HT1080 (cell line): ENCODE measurements around the gene PITPNM3. TPM values are rescaled to one million over a fixed set of nuclear protein-coding genes. Genes with fewer than 3 reads are reported as not detected.

Source experiments
- DNase-seq: peaks from one replicate; pipeline ENCODE4 v3.0.0-alpha.2; 2015; ENCODE audit warnings: low read depth
- total RNA-seq: library from RNA; depleted of rRNA; stranded (reverse); fragments of >200 nt; shearing (Covaris generic); gene quantifications from 2 replicates; pipeline ENCODE4 v1.2.3, GENCODE V29; 2014

The PITPNM3 gene
- total RNA-seq, 1 experiment from 2014 or later, result 0.32 TPM

GRCh38 chr17:6551869-6552531 is 4.4 kb downstream of the PITPNM3 start:
- no peak for DNase-seq

GRCh38 chr17:6551356-6551755 is 5.0 kb downstream of the PITPNM3 start:
- DNase-seq, result no peak

GRCh38 chr17:6549384-6550036 is 6.8 kb downstream of the PITPNM3 start:
- DNase-seq, result no peak

- DNase-seq, result peak; percentile 32
These were observed 7.6 kb downstream of the PITPNM3 start for GRCh38 chr17:6548578-6549330.

GRCh38 chr17:6548034-6548433 is 8.3 kb downstream of the PITPNM3 start:
- DNase-seq, result no peak

- no peak for DNase-seq
These were observed 9.0 kb downstream of the PITPNM3 start for GRCh38 chr17:6547336-6547735.

GRCh38 chr17:6546069-6546718 is 10.2 kb downstream of the PITPNM3 start:
- DNase-seq, result peak; percentile 55

GRCh38 chr17:6545291-6545690 is 11.1 kb downstream of the PITPNM3 start:
- no peak for DNase-seq

GRCh38 chr17:6544011-6544370 is 12.4 kb downstream of the PITPNM3 start:
- no peak for DNase-seq

GRCh38 chr17:6543079-6544010 is 13.0 kb downstream of the PITPNM3 start:
- no peak for DNase-seq

GRCh38 chr17:6542577-6542976 is 13.8 kb downstream of the PITPNM3 start:
- no peak for DNase-seq

- DNase-seq, result no peak
These were observed 14.5 kb downstream of the PITPNM3 start for GRCh38 chr17:6541886-6542285.

- no peak for DNase-seq
These were observed 16.5 kb downstream of the PITPNM3 start for GRCh38 chr17:6539871-6540270.

- no peak for DNase-seq
These were observed 19.7 kb downstream of the PITPNM3 start for GRCh38 chr17:6536566-6537065.

- no peak for DNase-seq
These were observed 20.3 kb downstream of the PITPNM3 start for GRCh38 chr17:6536053-6536452.

- no peak for DNase-seq
These were observed 21.4 kb downstream of the PITPNM3 start for GRCh38 chr17:6534846-6535514.

- DNase-seq, result no peak
These were observed 23.9 kb downstream of the PITPNM3 start for GRCh38 chr17:6532441-6532885.

- no peak for DNase-seq
These were observed 24.8 kb downstream of the PITPNM3 start for GRCh38 chr17:6531575-6531974.

- DNase-seq, result no peak
These were observed 25.9 kb downstream of the PITPNM3 start for GRCh38 chr17:6530324-6530920.

GRCh38 chr17:6528557-6528956 is 27.8 kb downstream of the PITPNM3 start:
- no peak for DNase-seq
